GM23338 (cell line): ENCODE results near the gene ZNF311.

Experiments used
- EZH2 ChIP-seq: fragments of 200-600 bp; sonication (generic); IDR thresholded peaks from one replicate; pipeline ENCODE4 v1.8.0; 2017; ENCODE audit warnings: antibody characterized with exemption, mild to moderate bottlenecking, low read depth; ENCODE audit not compliant: unreplicated experiment
- JUNB ChIP-seq: IDR thresholded peaks from one replicate; pipeline ENCODE4 v1.6.1; 2016; ENCODE audit warnings: antibody characterized with exemption; ENCODE audit not compliant: unreplicated experiment
- POLR2AphosphoS5 ChIP-seq: IDR thresholded peaks from 2 replicates; pipeline ENCODE4 v1.6.1; 2016; ENCODE audit warnings: antibody characterized with exemption, low read depth
- ZNF331 ChIP-seq: fragments of 250-450 bp; sonication (Bioruptor Pico); IDR thresholded peaks from 2 replicates; pipeline ENCODE4 v1.5.0; 2020; ENCODE audit warnings: low read depth, mild to moderate bottlenecking, moderate library complexity
- TF ChIP-seq, protein P1 (sequence below), 2 experiments: fragments of 200-600 bp in 1 of 2; sonication (generic) in 1 of 2; conservative IDR thresholded peaks; 2 replicates each; pipeline versions ENCODE4 v1.5.1 to v1.6.1; 2016 to 2017; ENCODE audit warnings: antibody characterized with exemption in 2 of 2, low read depth in 2 of 2, mild to moderate bottlenecking in 2 of 2, moderate library complexity in 1 of 2
- TF ChIP-seq, protein P2 (sequence below): IDR thresholded peaks from one replicate; pipeline ENCODE4 v1.6.1; 2018; ENCODE audit warnings: antibody characterized with exemption; ENCODE audit not compliant: unreplicated experiment

GRCh38 chr6:29019629-29020028 is 14.5 kb upstream of the ZNF311 start:
- no peak for TF ChIP-seq ZNF331 (CRISPR knock-in tag)
- TF ChIP-seq, protein P1, sequence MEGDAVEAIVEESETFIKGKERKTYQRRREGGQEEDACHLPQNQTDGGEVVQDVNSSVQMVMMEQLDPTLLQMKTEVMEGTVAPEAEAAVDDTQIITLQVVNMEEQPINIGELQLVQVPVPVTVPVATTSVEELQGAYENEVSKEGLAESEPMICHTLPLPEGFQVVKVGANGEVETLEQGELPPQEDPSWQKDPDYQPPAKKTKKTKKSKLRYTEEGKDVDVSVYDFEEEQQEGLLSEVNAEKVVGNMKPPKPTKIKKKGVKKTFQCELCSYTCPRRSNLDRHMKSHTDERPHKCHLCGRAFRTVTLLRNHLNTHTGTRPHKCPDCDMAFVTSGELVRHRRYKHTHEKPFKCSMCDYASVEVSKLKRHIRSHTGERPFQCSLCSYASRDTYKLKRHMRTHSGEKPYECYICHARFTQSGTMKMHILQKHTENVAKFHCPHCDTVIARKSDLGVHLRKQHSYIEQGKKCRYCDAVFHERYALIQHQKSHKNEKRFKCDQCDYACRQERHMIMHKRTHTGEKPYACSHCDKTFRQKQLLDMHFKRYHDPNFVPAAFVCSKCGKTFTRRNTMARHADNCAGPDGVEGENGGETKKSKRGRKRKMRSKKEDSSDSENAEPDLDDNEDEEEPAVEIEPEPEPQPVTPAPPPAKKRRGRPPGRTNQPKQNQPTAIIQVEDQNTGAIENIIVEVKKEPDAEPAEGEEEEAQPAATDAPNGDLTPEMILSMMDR (conservative IDR thresholded peaks at IDR 0.05; ENCODE audit: low read depth in 2 of 2), result no peak
- no peak for TF ChIP-seq EZH2
- TF ChIP-seq POLR2AphosphoS5, result no peak
- no peak for TF ChIP-seq JUNB
- TF ChIP-seq, protein P2, sequence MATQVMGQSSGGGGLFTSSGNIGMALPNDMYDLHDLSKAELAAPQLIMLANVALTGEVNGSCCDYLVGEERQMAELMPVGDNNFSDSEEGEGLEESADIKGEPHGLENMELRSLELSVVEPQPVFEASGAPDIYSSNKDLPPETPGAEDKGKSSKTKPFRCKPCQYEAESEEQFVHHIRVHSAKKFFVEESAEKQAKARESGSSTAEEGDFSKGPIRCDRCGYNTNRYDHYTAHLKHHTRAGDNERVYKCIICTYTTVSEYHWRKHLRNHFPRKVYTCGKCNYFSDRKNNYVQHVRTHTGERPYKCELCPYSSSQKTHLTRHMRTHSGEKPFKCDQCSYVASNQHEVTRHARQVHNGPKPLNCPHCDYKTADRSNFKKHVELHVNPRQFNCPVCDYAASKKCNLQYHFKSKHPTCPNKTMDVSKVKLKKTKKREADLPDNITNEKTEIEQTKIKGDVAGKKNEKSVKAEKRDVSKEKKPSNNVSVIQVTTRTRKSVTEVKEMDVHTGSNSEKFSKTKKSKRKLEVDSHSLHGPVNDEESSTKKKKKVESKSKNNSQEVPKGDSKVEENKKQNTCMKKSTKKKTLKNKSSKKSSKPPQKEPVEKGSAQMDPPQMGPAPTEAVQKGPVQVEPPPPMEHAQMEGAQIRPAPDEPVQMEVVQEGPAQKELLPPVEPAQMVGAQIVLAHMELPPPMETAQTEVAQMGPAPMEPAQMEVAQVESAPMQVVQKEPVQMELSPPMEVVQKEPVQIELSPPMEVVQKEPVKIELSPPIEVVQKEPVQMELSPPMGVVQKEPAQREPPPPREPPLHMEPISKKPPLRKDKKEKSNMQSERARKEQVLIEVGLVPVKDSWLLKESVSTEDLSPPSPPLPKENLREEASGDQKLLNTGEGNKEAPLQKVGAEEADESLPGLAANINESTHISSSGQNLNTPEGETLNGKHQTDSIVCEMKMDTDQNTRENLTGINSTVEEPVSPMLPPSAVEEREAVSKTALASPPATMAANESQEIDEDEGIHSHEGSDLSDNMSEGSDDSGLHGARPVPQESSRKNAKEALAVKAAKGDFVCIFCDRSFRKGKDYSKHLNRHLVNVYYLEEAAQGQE, result no peak
